Neural progenitor cell (in vitro differentiated cells): ENCODE measurements around the gene MDGA2. TPM values are rescaled to one million over a fixed set of nuclear protein-coding genes. Genes with fewer than 3 reads are reported as not detected.

ENCODE experiments used
- DNase-seq: peaks from one replicate; pipeline ENCODE4 v3.0.0-alpha.2; 2016; ENCODE audit warnings: low spot score
- H2AFZ ChIP-seq: fragments of 200-600 bp; sonication (generic); replicated peaks from 2 replicates; pipeline ENCODE4 v1.6.1; 2016; ENCODE audit warnings: antibody characterized with exemption
- H3F3A ChIP-seq: fragments of 200-600 bp; sonication (generic); 2 replicates; pipeline ENCODE4 v1.6.1; 2016; ENCODE audit warnings: antibody characterized with exemption, low read depth
- H3K27ac ChIP-seq: fragments of 200-600 bp; sonication (generic); 2 replicates; pipeline ENCODE4 v1.5.1; 2016; ENCODE audit warnings: mild to moderate bottlenecking
- H3K27me3 ChIP-seq: fragments of 200-600 bp; sonication (generic); 2 replicates; pipeline ENCODE4 v1.6.1; 2016; ENCODE audit warnings: mild to moderate bottlenecking, moderate library complexity
- H3K36me3 ChIP-seq: fragments of 200-600 bp; sonication (generic); 2 replicates; pipeline ENCODE4 v1.5.1; 2016
- H3K4me1 ChIP-seq: fragments of 200-600 bp; sonication (generic); 2 replicates; pipeline ENCODE4 v1.6.1; 2016; ENCODE audit warnings: mixed run types
- H3K4me2 ChIP-seq: fragments of 200-600 bp; sonication (generic); 2 replicates; pipeline ENCODE4 v1.6.1; 2016
- H3K4me3 ChIP-seq: fragments of 200-600 bp; sonication (generic); 2 replicates; pipeline ENCODE4 v1.5.1; 2016
- H3K79me2 ChIP-seq: fragments of 200-600 bp; sonication (generic); 2 replicates; pipeline ENCODE4 v1.6.1; 2016; ENCODE audit warnings: low read depth
- H3K9ac ChIP-seq: fragments of 200-600 bp; sonication (generic); 2 replicates; pipeline ENCODE4 v1.6.1; 2016
- H3K9me3 ChIP-seq: fragments of 200-600 bp; sonication (generic); 2 replicates; pipeline ENCODE4 v1.5.1; 2016; ENCODE audit warnings: low read depth
- H4K20me1 ChIP-seq: fragments of 200-600 bp; sonication (generic); 2 replicates; pipeline ENCODE4 v1.6.1; 2016; ENCODE audit warnings: low read depth
- H3K27ac Mint-ChIP-seq: 3 replicates; pipeline ENCODE4 v1.8.0; 2021; ENCODE audit warnings: mixed read lengths
- H3K27me3 Mint-ChIP-seq: 2 replicates; pipeline ENCODE4 v1.8.0; 2022; ENCODE audit warnings: low read depth, mild to moderate bottlenecking, inconsistent platforms, moderate library complexity, mixed read lengths; ENCODE audit not compliant: insufficient read depth
- H3K36me3 Mint-ChIP-seq: 3 replicates; pipeline ENCODE4 v1.8.0; 2021; ENCODE audit warnings: mixed read lengths
- H3K4me1 Mint-ChIP-seq: 3 replicates; pipeline ENCODE4 v1.8.0; 2021; ENCODE audit warnings: mixed read lengths
- H3K4me3 Mint-ChIP-seq: 3 replicates; pipeline ENCODE4 v1.8.0; 2021; ENCODE audit warnings: mild to moderate bottlenecking, moderate library complexity, mixed read lengths
- H3K9me3 Mint-ChIP-seq: 3 replicates; pipeline ENCODE4 v1.8.0; 2020; ENCODE audit warnings: mixed read lengths
- EZH2 ChIP-seq: fragments of 200-600 bp; sonication (generic); IDR thresholded peaks from 2 replicates; pipeline ENCODE4 v1.6.1; 2017; ENCODE audit warnings: antibody characterized with exemption, mild to moderate bottlenecking, moderate library complexity
- EZH2phosphoT487 ChIP-seq: fragments of 200-600 bp; sonication (generic); IDR thresholded peaks from 2 replicates; pipeline ENCODE4 v1.6.1; 2017; ENCODE audit warnings: antibody characterized with exemption
- total RNA-seq: library from RNA; depleted of rRNA; stranded (reverse); fragments of >200 nt; gene quantifications from 2 replicates; pipeline ENCODE4 v1.2.3, GENCODE V29; 2015; ENCODE audit warnings: low replicate concordance
- TF ChIP-seq, protein P1 (sequence below): fragments of 200-600 bp; sonication (generic); IDR thresholded peaks from 2 replicates; pipeline ENCODE4 v1.5.1; 2017; ENCODE audit warnings: antibody characterized with exemption, mild to moderate bottlenecking

The MDGA2 gene
- total RNA-seq, 1 donor from 2014 or later = 1.0 TPM

DNA sequence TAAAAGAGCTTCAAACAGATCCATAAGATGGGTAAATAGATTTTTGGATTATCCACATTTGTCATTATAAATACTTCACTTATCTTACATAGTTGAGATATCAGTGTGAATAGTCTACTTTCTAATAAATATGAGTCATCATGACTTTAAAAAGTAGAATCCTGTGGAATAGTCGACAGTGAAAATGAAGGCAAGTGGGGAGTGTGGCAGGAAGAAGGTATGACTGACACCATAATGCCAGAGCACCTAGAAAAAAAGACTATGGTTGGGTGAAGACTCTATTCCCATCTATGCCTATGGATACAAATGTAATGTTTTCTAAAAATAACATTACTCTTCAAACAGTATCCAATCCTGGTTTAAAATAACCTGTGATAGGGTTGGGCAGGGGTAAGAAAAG is 117.5 kb downstream of the MDGA2 start:
- H2AFZ ChIP-seq = no peak overlapping the region
- H3K4me3 ChIP-seq = no peak overlapping the region
- Mint-ChIP-seq H3K9me3 (peaks cover 3% of the 10 kb centered on the region), H3K27ac (no peak overlapping the region), H3K36me3 (no peaks in the 10 kb centered on the region), H3K27me3 (no peaks in the 10 kb centered on the region), H3K4me3 (no peak overlapping the region), H3K4me1 (no peaks in the 10 kb centered on the region)
- no peak overlapping the region for H3K9ac ChIP-seq
- no peak for TF ChIP-seq EZH2phosphoT487
- TF ChIP-seq, protein P1, sequence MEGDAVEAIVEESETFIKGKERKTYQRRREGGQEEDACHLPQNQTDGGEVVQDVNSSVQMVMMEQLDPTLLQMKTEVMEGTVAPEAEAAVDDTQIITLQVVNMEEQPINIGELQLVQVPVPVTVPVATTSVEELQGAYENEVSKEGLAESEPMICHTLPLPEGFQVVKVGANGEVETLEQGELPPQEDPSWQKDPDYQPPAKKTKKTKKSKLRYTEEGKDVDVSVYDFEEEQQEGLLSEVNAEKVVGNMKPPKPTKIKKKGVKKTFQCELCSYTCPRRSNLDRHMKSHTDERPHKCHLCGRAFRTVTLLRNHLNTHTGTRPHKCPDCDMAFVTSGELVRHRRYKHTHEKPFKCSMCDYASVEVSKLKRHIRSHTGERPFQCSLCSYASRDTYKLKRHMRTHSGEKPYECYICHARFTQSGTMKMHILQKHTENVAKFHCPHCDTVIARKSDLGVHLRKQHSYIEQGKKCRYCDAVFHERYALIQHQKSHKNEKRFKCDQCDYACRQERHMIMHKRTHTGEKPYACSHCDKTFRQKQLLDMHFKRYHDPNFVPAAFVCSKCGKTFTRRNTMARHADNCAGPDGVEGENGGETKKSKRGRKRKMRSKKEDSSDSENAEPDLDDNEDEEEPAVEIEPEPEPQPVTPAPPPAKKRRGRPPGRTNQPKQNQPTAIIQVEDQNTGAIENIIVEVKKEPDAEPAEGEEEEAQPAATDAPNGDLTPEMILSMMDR = no peak
- TF ChIP-seq EZH2 = no peak
- H3K4me1 ChIP-seq = no peaks in the 10 kb centered on the region
- H4K20me1 ChIP-seq = no peaks in the 10 kb centered on the region
- H3K27ac ChIP-seq = no peak overlapping the region
- H3K4me2 ChIP-seq = no peak overlapping the region
- H3K36me3 ChIP-seq = no peaks in the 10 kb centered on the region
- no peak for DNase-seq
- H3K27me3 ChIP-seq = no peaks in the 10 kb centered on the region
- H3K79me2 ChIP-seq = no peaks in the 10 kb centered on the region
- H3F3A ChIP-seq = no peaks in the 10 kb centered on the region
- no peaks in the 10 kb centered on the region for H3K9me3 ChIP-seq

GRCh38 chr14:47555333-47555732 is 120.1 kb downstream of the MDGA2 start:
- no peaks in the 10 kb centered on the region for H3F3A ChIP-seq

GRCh38 chr14:47549886-47550285 is 125.5 kb downstream of the MDGA2 start:
- Histone ChIP-seq H3K9me3 (no peaks in the 10 kb centered on the region), H3F3A (no peaks in the 10 kb centered on the region), H3K4me3 (no peak overlapping the region), H3K4me2 (no peak overlapping the region), H4K20me1 (no peaks in the 10 kb centered on the region), H3K4me1 (no peaks in the 10 kb centered on the region), H3K36me3 (no peaks in the 10 kb centered on the region), H3K79me2 (no peaks in the 10 kb centered on the region), H3K27ac (no peak overlapping the region), H2AFZ (peak overlapping the region; percentile 6), H3K27me3 (no peaks in the 10 kb centered on the region), H3K9ac (no peak overlapping the region)
- peaks cover 4% of the 10 kb centered on the region for H3K27me3 Mint-ChIP-seq
- no peaks in the 10 kb centered on the region for H3K36me3 Mint-ChIP-seq
- TF ChIP-seq EZH2phosphoT487 = no peak
- no peak for TF ChIP-seq EZH2
- TF ChIP-seq, protein P1 = no peak
- peaks cover 11% of the 10 kb centered on the region for H3K4me1 Mint-ChIP-seq
- DNase-seq = no peak
- H3K4me3 Mint-ChIP-seq = no peak overlapping the region
- H3K27ac Mint-ChIP-seq = no peak overlapping the region
- H3K9me3 Mint-ChIP-seq = no peaks in the 10 kb centered on the region

More at GRCh38 chr14:47555333-47555732, 120.1 kb downstream of the MDGA2 start:
- no peak overlapping the region for H3K9ac ChIP-seq
- no peaks in the 10 kb centered on the region for H4K20me1 ChIP-seq
- Mint-ChIP-seq H3K4me1 (no peaks in the 10 kb centered on the region), H3K4me3 (no peak overlapping the region), H3K9me3 (no peaks in the 10 kb centered on the region), H3K27ac (no peak overlapping the region), H3K36me3 (no peaks in the 10 kb centered on the region), H3K27me3 (no peaks in the 10 kb centered on the region)
- no peak overlapping the region for H3K27ac ChIP-seq
- H2AFZ ChIP-seq = peak overlapping the region; percentile 28
- TF ChIP-seq, protein P1 = no peak
- no peak for TF ChIP-seq EZH2phosphoT487
- TF ChIP-seq EZH2 = no peak
- no peaks in the 10 kb centered on the region for H3K9me3 ChIP-seq
- no peak overlapping the region for H3K4me3 ChIP-seq
- no peak for DNase-seq
- H3K79me2 ChIP-seq = no peaks in the 10 kb centered on the region
- H3K4me1 ChIP-seq = no peaks in the 10 kb centered on the region
- H3K36me3 ChIP-seq = no peaks in the 10 kb centered on the region
- H3K4me2 ChIP-seq = no peak overlapping the region
- no peaks in the 10 kb centered on the region for H3K27me3 ChIP-seq
